Measurements from ENCODE around the gene PHF13. TPM values are rescaled to one million over a fixed set of nuclear protein-coding genes. Genes with fewer than 3 reads are reported as not detected.
"Not testable (repeated sequence)": the region's sequence is repeated elsewhere in the genome, so short reads cannot be mapped to it uniquely, and the experiment has no call there.

The PHF13 gene
- total RNA-seq, 1 experiment from 2014 or later = 36.6 TPM

GRCh38 chr1:6625584-6626149, 12.1 kb downstream of the PHF13 start:
- no peak for DNase-seq
- Histone ChIP-seq H3K27me3 (ENCODE audit: control insufficient read depth, insufficient read depth, low read length) (no peaks in the 10 kb centered on the region; the same call in 1 of the 2 replicates), H3K4me3 (ENCODE audit: insufficient read depth, low read depth, low read length) (peak overlapping the region; percentile 76), H3K36me3 (replicated peaks; ENCODE audit: control insufficient read depth, insufficient read depth, low read length) (peaks cover 20% of the 10 kb centered on the region)

- no peak for DNase-seq
Observed at GRCh38 chr1:6627031-6627430, 13.5 kb downstream of the PHF13 start.

GRCh38 chr1:6627841-6628545, 14.5 kb downstream of the PHF13 start:
- H3K4me3 ChIP-seq (ENCODE audit: insufficient read depth, low read depth, low read length) = no peak overlapping the region
- no peak for DNase-seq
- no peaks in the 10 kb centered on the region; the same call in 1 of the 2 replicates for H3K27me3 ChIP-seq (ENCODE audit: control insufficient read depth, insufficient read depth, low read length)
- peaks cover 6% of the 10 kb centered on the region for H3K36me3 ChIP-seq (replicated peaks; ENCODE audit: control insufficient read depth, insufficient read depth, low read length)

More at GRCh38 chr1:6627031-6627430, 13.5 kb downstream of the PHF13 start:
- Histone ChIP-seq H3K4me3 (ENCODE audit: insufficient read depth, low read depth, low read length) (no peak overlapping the region), H3K27me3 (ENCODE audit: control insufficient read depth, insufficient read depth, low read length) (no peaks in the 10 kb centered on the region; the same call in 1 of the 2 replicates), H3K36me3 (replicated peaks; ENCODE audit: control insufficient read depth, insufficient read depth, low read length) (peaks cover 9% of the 10 kb centered on the region)

GRCh38 chr1:6628971-6629479, 15.5 kb downstream of the PHF13 start:
- peaks cover 9% of the 10 kb centered on the region for H3K36me3 ChIP-seq (replicated peaks; ENCODE audit: control insufficient read depth, insufficient read depth, low read length)

GRCh38 chr1:6630027-6630426, 16.5 kb downstream of the PHF13 start:
- Histone ChIP-seq H3K4me3 (ENCODE audit: insufficient read depth, low read depth, low read length) (no peak overlapping the region), H3K27me3 (ENCODE audit: control insufficient read depth, insufficient read depth, low read length) (no peaks in the 10 kb centered on the region; the same call in 1 of the 2 replicates), H3K36me3 (replicated peaks; ENCODE audit: control insufficient read depth, insufficient read depth, low read length) (peaks cover 12% of the 10 kb centered on the region)
- no peak for DNase-seq

More at GRCh38 chr1:6628971-6629479, 15.5 kb downstream of the PHF13 start:
- no peak for DNase-seq
- Histone ChIP-seq H3K27me3 (ENCODE audit: control insufficient read depth, insufficient read depth, low read length) (no peaks in the 10 kb centered on the region; the same call in 1 of the 2 replicates), H3K4me3 (ENCODE audit: insufficient read depth, low read depth, low read length) (no peak overlapping the region)

GRCh38 chr1:6631058-6631457, 17.5 kb downstream of the PHF13 start:
- no peaks in the 10 kb centered on the region for H3K27me3 ChIP-seq (ENCODE audit: control insufficient read depth, insufficient read depth, low read length)
- H3K4me3 ChIP-seq (ENCODE audit: insufficient read depth, low read depth, low read length) = no peak overlapping the region
- DNase-seq = no peak
- peaks cover 14% of the 10 kb centered on the region for H3K36me3 ChIP-seq (replicated peaks; ENCODE audit: control insufficient read depth, insufficient read depth, low read length)

- Histone ChIP-seq H3K27me3 (ENCODE audit: control insufficient read depth, insufficient read depth, low read length) (no peaks in the 10 kb centered on the region), H3K4me3 (ENCODE audit: insufficient read depth, low read depth, low read length) (no peak overlapping the region), H3K36me3 (replicated peaks; ENCODE audit: control insufficient read depth, insufficient read depth, low read length) (peaks cover 27% of the 10 kb centered on the region)
- no peak for DNase-seq
Observed at GRCh38 chr1:6632588-6633514, 19.3 kb downstream of the PHF13 start.

- DNase-seq = peak; percentile 91
- no peak overlapping the region for H3K4me3 ChIP-seq (ENCODE audit: insufficient read depth, low read depth, low read length)
- H3K36me3 ChIP-seq (replicated peaks; ENCODE audit: control insufficient read depth, insufficient read depth, low read length) = peaks cover 32% of the 10 kb centered on the region
- H3K27me3 ChIP-seq (ENCODE audit: control insufficient read depth, insufficient read depth, low read length) = no peaks in the 10 kb centered on the region
Observed at GRCh38 chr1:6634371-6635052, 21.0 kb downstream of the PHF13 start.

- Histone ChIP-seq H3K27me3 (ENCODE audit: control insufficient read depth, insufficient read depth, low read length) (no peaks in the 10 kb centered on the region), H3K4me3 (ENCODE audit: insufficient read depth, low read depth, low read length) (no peak overlapping the region), H3K36me3 (replicated peaks; ENCODE audit: control insufficient read depth, insufficient read depth, low read length) (peaks cover 39% of the 10 kb centered on the region)
- DNase-seq = no peak
Observed at GRCh38 chr1:6635161-6635909, 21.8 kb downstream of the PHF13 start.

- Histone ChIP-seq H3K27me3 (ENCODE audit: control insufficient read depth, insufficient read depth, low read length) (no peaks in the 10 kb centered on the region), H3K36me3 (replicated peaks; ENCODE audit: control insufficient read depth, insufficient read depth, low read length) (peaks cover 41% of the 10 kb centered on the region), H3K4me3 (ENCODE audit: insufficient read depth, low read depth, low read length) (no peak overlapping the region)
- no peak for DNase-seq
Observed at GRCh38 chr1:6635910-6636760, 22.6 kb downstream of the PHF13 start.

GRCh38 chr1:6636778-6637177, 23.2 kb downstream of the PHF13 start:
- H3K36me3 ChIP-seq (replicated peaks; ENCODE audit: control insufficient read depth, insufficient read depth, low read length) = peaks cover 44% of the 10 kb centered on the region

GRCh38 chr1:6637770-6638169, 24.2 kb downstream of the PHF13 start:
- H3K36me3 ChIP-seq (replicated peaks; ENCODE audit: control insufficient read depth, insufficient read depth, low read length) = peaks cover 49% of the 10 kb centered on the region
- H3K4me3 ChIP-seq (ENCODE audit: insufficient read depth, low read depth, low read length) = no peak overlapping the region

More at GRCh38 chr1:6636778-6637177, 23.2 kb downstream of the PHF13 start:
- not testable (repeated sequence) for H3K4me3 ChIP-seq (ENCODE audit: insufficient read depth, low read depth, low read length); H3K27me3 ChIP-seq (ENCODE audit: control insufficient read depth, insufficient read depth, low read length); DNase-seq

GRCh38 chr1:6638226-6638625, 24.7 kb downstream of the PHF13 start:
- H3K4me3 ChIP-seq (ENCODE audit: insufficient read depth, low read depth, low read length) = no peak overlapping the region
- DNase-seq = no peak
- H3K36me3 ChIP-seq (replicated peaks; ENCODE audit: control insufficient read depth, insufficient read depth, low read length) = peaks cover 50% of the 10 kb centered on the region
- H3K27me3 ChIP-seq (ENCODE audit: control insufficient read depth, insufficient read depth, low read length) = no peaks in the 10 kb centered on the region

More at GRCh38 chr1:6637770-6638169, 24.2 kb downstream of the PHF13 start:
- no peaks in the 10 kb centered on the region for H3K27me3 ChIP-seq (ENCODE audit: control insufficient read depth, insufficient read depth, low read length)
- DNase-seq = no peak
